NCI-H2196 treated with DMSO at 0.1 percent for 48 hours (cell line): ENCODE data around the gene POU2AF2.
"Not testable (repeated sequence)": the region's sequence is repeated elsewhere in the genome, so short reads cannot be mapped to it uniquely, and the experiment has no call there.

Experiments used
- DNase-seq: peaks from one replicate; lab custom pipeline; 2025; ENCODE audit not compliant: unreplicated experiment; lab: John Stamatoyannopoulos, UW

Gene POU2AF2

GRCh38 chr11:111253630-111254029 is 8.1 kb downstream of the POU2AF2 start:
- DNase-seq, result no peak

GRCh38 chr11:111258046-111258445 is 12.5 kb downstream of the POU2AF2 start:
- no peak for DNase-seq

- no peak for DNase-seq
These were observed 14.4 kb downstream of the POU2AF2 start for GRCh38 chr11:111259896-111260295.

GRCh38 chr11:111260811-111261210 is 15.3 kb downstream of the POU2AF2 start:
- no peak for DNase-seq

- DNase-seq, result no peak
These were observed 19.1 kb downstream of the POU2AF2 start for GRCh38 chr11:111264646-111265045.

- DNase-seq, result no peak
These were observed 19.9 kb downstream of the POU2AF2 start for GRCh38 chr11:111265421-111265820.

GRCh38 chr11:111268303-111268702 is 22.8 kb downstream of the POU2AF2 start:
- not testable (repeated sequence) for DNase-seq

GRCh38 chr11:111269146-111269868 is 23.8 kb downstream of the POU2AF2 start:
- DNase-seq, result no peak

- DNase-seq, result no peak
These were observed 26.9 kb downstream of the POU2AF2 start for GRCh38 chr11:111272420-111272819.

- no peak for DNase-seq
These were observed 37.1 kb downstream of the POU2AF2 start for GRCh38 chr11:111282562-111283075.

- DNase-seq, result no peak
These were observed 38.5 kb downstream of the POU2AF2 start for GRCh38 chr11:111283945-111284481.

GRCh38 chr11:111285189-111286091 is 39.9 kb downstream of the POU2AF2 start:
- no peak for DNase-seq

- no peak for DNase-seq
These were observed 46.2 kb downstream of the POU2AF2 start for GRCh38 chr11:111291764-111292163.

GRCh38 chr11:111292408-111292807 is 46.9 kb downstream of the POU2AF2 start:
- DNase-seq, result not testable (repeated sequence)

- no peak for DNase-seq
These were observed 50.7 kb downstream of the POU2AF2 start for GRCh38 chr11:111296196-111296595.

GRCh38 chr11:111297696-111298095 is 52.2 kb downstream of the POU2AF2 start:
- DNase-seq, result no peak

GRCh38 chr11:111298413-111299100 is 53.0 kb downstream of the POU2AF2 start, which contains the start of gene POU2AF3:
Gene POU2AF3, plus strand, starts transcription at chr11:111298546. Its CDS starts 36 bp downstream, at chr11:111298582.
- no peak for DNase-seq

- DNase-seq, result no peak
These were observed 53.8 kb downstream of the POU2AF2 start for GRCh38 chr11:111299101-111300026.

- no peak for DNase-seq
These were observed 55.0 kb downstream of the POU2AF2 start for GRCh38 chr11:111300569-111300968.
